Endometrial microvascular endothelial cells (primary cell): ENCODE data around the gene RBM14. TPM values are rescaled to one million over a fixed set of nuclear protein-coding genes. Genes with fewer than 3 reads are reported as not detected.

ENCODE experiments used
- in situ Hi-C: cut with HindIII; loops from 2 replicates; pipeline ENCODE4 v1.10.0; 2017; ENCODE audit warnings: low sequenced_read_pairs, low pct_unique_long_range_greater_than_20kb; ENCODE audit errors: inconsistent ontology term
- total RNA-seq: library from RNA; depleted of rRNA; stranded (reverse); fragments of >200 nt; gene quantifications from one replicate; pipeline ENCODE4 v1.2.3, GENCODE V29; 2015; ENCODE audit errors: inconsistent ontology term

Gene RBM14
- total RNA-seq, 1 donor from 2014 or later: 74.4 TPM

GRCh38 chr11:66659763-66660162 is 43.3 kb downstream of the RBM14 start:
- in situ Hi-C loops: no loop called here

- in situ Hi-C loops: no loop called here
These were observed 47.4 kb downstream of the RBM14 start for GRCh38 chr11:66663741-66664296.

GRCh38 chr11:66665369-66665768 is 48.9 kb downstream of the RBM14 start:
- in situ Hi-C loops: no loop called here

- in situ Hi-C loops: loop anchor here (10.0 kb wide), 1 partner anchor 46 kb away; no protein-coding TSS in a partner anchor
These were observed 54.4 kb downstream of the RBM14 start for GRCh38 chr11:66670816-66671215.

GRCh38 chr11:66674964-66675602 is 58.7 kb downstream of the RBM14 start:
- in situ Hi-C loops: loop anchor here (10.0 to 25.0 kb wide), 2 partner anchors 50 to 263 kb away; partner anchors contain the start of gene NPAS4

GRCh38 chr11:66676282-66676919 is 60.0 kb downstream of the RBM14 start:
- in situ Hi-C loops: loop anchor here (10.0 to 25.0 kb wide), 2 partner anchors 52 to 264 kb away; partner anchors contain the start of gene NPAS4

Other genes starting within 250 kb of the RBM14 start
- gene SLC29A2, start 244.9 kb upstream of the RBM14 start, total RNA-seq: not detected
- gene NPAS4, start 195.6 kb upstream of the RBM14 start, total RNA-seq: not detected
- 77.6 TPM for gene MRPL11, start 177.8 kb upstream of the RBM14 start, total RNA-seq
- gene PELI3, start 149.7 kb upstream of the RBM14 start, total RNA-seq: 7.9 TPM
- 79.5 TPM for gene DPP3, start 136.2 kb upstream of the RBM14 start, total RNA-seq
- gene BBS1, start 106.0 kb upstream of the RBM14 start, total RNA-seq: 26.7 TPM
- gene ZDHHC24, start 70.6 kb upstream of the RBM14 start, total RNA-seq: 20.6 TPM
- gene ACTN3, start 69.7 kb upstream of the RBM14 start, total RNA-seq: not detected
- 17.6 TPM for gene CTSF, start 48.0 kb upstream of the RBM14 start, total RNA-seq
- gene CCDC87, start 23.6 kb upstream of the RBM14 start, total RNA-seq: 0.19 TPM
- 27.9 TPM for gene CCS, start 23.4 kb upstream of the RBM14 start, total RNA-seq
- 135 TPM for gene RBM4, start 22.1 kb downstream of the RBM14 start, total RNA-seq
- gene RBM4B, start 61.3 kb downstream of the RBM14 start, total RNA-seq: 17.7 TPM
- 59.2 TPM for gene SPTBN2, start 112.6 kb downstream of the RBM14 start, total RNA-seq
- gene RCE1, start 226.8 kb downstream of the RBM14 start, total RNA-seq: 27.9 TPM
- gene LRFN4, start 240.4 kb downstream of the RBM14 start, total RNA-seq: 37.5 TPM